HCT116 (cell line): ENCODE results near the gene CST4.

Experiments
- CTCF ChIP-seq, 3 experiments: fragments of 200-600 bp in 1 of 3; sonication (generic) in 1 of 3; IDR thresholded peaks in 2 of 3; conservative IDR thresholded peaks in 1 of 3; 2 replicates each; pipeline ENCODE4 v1.5.1; 2012 to 2017; ENCODE audit warnings: low read depth in 2 of 3, low read length in 2 of 3, antibody characterized with exemption in 1 of 3, borderline replicate concordance in 1 of 3, control low read depth in 1 of 3, mild to moderate bottlenecking in 1 of 3, mixed read lengths in 1 of 3, mixed run types in 1 of 3, moderate library complexity in 1 of 3; ENCODE audit not compliant: insufficient read depth in 1 of 3
- ELF1 ChIP-seq: IDR thresholded peaks from 2 replicates; pipeline ENCODE4 v1.6.1; 2012; ENCODE audit warnings: low read depth, borderline replicate concordance
- EZH2 ChIP-seq: fragments of 200-600 bp; sonication (generic); IDR thresholded peaks from 2 replicates; pipeline ENCODE4 v1.6.1; 2017; ENCODE audit warnings: antibody characterized with exemption, mixed run types
- EZH2phosphoT487 ChIP-seq: fragments of 200-600 bp; IDR thresholded peaks from 2 replicates; pipeline ENCODE4 v1.6.1; 2018; ENCODE audit warnings: antibody characterized with exemption, borderline replicate concordance
- POLR2A ChIP-seq: IDR thresholded peaks from 2 replicates; pipeline ENCODE4 v1.7.0; 2011; ENCODE audit warnings: borderline replicate concordance; ENCODE audit not compliant: insufficient read depth, insufficient read length; ENCODE audit errors: extremely low read depth
- POLR2AphosphoS5 ChIP-seq: IDR thresholded peaks from 2 replicates; pipeline ENCODE4 v1.6.1; 2011; ENCODE audit warnings: mild to moderate bottlenecking, low read depth, low read length, moderate library complexity
- RAD21 ChIP-seq: IDR thresholded peaks from 2 replicates; pipeline ENCODE4 v1.6.1; 2012; ENCODE audit warnings: low read depth, mild to moderate bottlenecking
- SIN3A ChIP-seq: IDR thresholded peaks from 2 replicates; pipeline ENCODE4 v1.6.1; 2012; ENCODE audit warnings: low read depth
- SP1 ChIP-seq: IDR thresholded peaks from 2 replicates; pipeline ENCODE4 v1.6.1; 2012; ENCODE audit warnings: low read depth
- SRF ChIP-seq: IDR thresholded peaks from 2 replicates; pipeline ENCODE4 v1.6.1; 2012; ENCODE audit warnings: low read depth
- TCF7L2 ChIP-seq: IDR thresholded peaks from 2 replicates; pipeline ENCODE4 v1.7.0; 2011; ENCODE audit warnings: borderline replicate concordance, inconsistent platforms; ENCODE audit not compliant: insufficient read depth, insufficient read length; ENCODE audit errors: extremely low read depth
- YY1 ChIP-seq: IDR thresholded peaks from 2 replicates; pipeline ENCODE4 v1.6.1; 2011; ENCODE audit warnings: low read length, low read depth, moderate library complexity, mild to moderate bottlenecking; ENCODE audit not compliant: insufficient replicate concordance; ENCODE audit errors: extremely low read depth
- TF ChIP-seq, protein P1 (sequence below): IDR thresholded peaks from 2 replicates; pipeline ENCODE4 v1.6.1; 2012

GRCh38 chr20:23656372-23656771 lies 32.5 kb downstream of the CST4 start:
- no peak for TF ChIP-seq ELF1
- no peak for TF ChIP-seq CTCF (IDR thresholded peaks at IDR 0.05 in 2 of 3, conservative IDR thresholded peaks at IDR 0.05 in 1 of 3; ENCODE audit: borderline replicate concordance in 1 of 3, insufficient read depth in 1 of 3, low read depth in 2 of 3, low read length in 2 of 3)
- TF ChIP-seq SRF = no peak
- no peak for TF ChIP-seq EZH2
- no peak for TF ChIP-seq EZH2phosphoT487
- TF ChIP-seq SIN3A = no peak
- TF ChIP-seq POLR2AphosphoS5 = no peak
- TF ChIP-seq RAD21 = no peak
- TF ChIP-seq, protein P1, sequence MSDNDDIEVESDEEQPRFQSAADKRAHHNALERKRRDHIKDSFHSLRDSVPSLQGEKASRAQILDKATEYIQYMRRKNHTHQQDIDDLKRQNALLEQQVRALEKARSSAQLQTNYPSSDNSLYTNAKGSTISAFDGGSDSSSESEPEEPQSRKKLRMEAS = no peak
- no peak for TF ChIP-seq POLR2A
- TF ChIP-seq YY1 = no peak
- no peak for TF ChIP-seq TCF7L2
- TF ChIP-seq SP1 = no peak
